ENCODE results near the gene TRMU. TPM values are rescaled to one million over a fixed set of nuclear protein-coding genes. Genes with fewer than 3 reads are reported as not detected.

TRMU gene
- total RNA-seq, 1 donor from 2014 or later, result 19.8 TPM

DNA sequence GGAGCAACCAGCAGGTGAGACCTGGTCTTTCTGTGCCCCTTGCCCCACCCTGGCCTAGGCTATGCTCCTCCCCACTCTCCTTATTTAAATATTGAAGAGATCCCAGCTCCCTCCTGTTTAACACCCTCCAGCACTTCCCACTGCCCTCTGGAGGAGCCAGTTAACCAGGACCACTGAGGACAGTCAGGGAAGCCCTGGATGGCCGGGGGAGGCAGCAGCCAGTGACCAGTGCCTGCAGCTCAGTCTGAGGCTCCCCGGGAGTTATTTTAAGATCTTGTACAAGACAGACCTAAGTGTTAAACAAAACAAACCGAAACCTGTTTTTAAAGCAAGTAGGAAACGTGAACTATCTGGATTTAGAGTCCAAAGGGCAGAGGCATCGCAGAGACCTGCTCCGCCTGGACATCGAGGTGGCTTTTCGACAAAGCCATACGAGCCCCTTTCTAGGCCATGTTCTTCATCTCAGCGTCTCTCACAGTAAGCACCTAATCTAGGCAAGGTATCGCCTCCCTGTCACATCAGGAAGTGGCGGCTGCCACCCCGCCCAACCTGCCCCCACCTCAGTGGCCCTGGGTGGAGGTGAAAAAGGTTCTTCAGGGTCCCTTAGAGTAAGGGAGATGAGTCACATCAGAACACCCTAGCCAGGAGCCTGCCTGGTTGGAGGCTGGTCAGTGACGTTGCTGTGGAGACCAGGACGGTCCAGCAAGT lies 35.2 kb downstream of the TRMU start:
- no peak for ATAC-seq

DNA sequence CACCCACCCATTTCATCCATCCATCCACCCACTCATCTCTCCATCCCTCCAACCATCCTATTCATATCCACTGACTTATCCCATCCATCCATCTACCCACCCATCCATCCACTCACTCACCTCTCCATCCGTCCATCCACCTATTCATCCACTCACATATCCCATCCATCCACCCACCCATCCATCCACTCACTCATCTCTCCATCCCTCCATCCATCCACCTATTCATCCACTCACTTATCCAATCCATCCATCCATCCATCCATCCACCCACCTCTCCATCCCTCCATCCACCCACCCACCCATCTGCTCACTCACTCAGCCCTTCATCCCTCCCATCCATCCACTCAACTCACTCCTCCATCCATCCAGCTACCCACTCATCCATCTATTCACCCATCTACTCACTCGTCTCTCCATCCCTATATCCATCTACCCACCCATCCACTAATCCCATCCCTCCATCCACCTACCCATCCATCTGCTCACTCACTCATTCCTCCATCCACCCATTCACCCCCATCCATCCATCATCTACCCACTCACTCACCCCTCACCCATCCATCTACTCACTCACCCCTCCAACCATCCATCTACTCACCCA lies 36.2 kb downstream of the TRMU start:
- ATAC-seq, result no peak

- ATAC-seq, result no peak
Observed at GRCh38 chr22:46372686-46373085, 37.2 kb downstream of the TRMU start.

- no peak for ATAC-seq
Observed at GRCh38 chr22:46373159-46373558, 37.6 kb downstream of the TRMU start.

- ATAC-seq, result no peak
Observed at GRCh38 chr22:46373921-46374662, 38.6 kb downstream of the TRMU start.

- peak; percentile 90 for ATAC-seq
Observed at GRCh38 chr22:46374663-46375474, 39.4 kb downstream of the TRMU start.

- ATAC-seq, result no peak
Observed at GRCh38 chr22:46376111-46376510, 40.6 kb downstream of the TRMU start.

DNA sequence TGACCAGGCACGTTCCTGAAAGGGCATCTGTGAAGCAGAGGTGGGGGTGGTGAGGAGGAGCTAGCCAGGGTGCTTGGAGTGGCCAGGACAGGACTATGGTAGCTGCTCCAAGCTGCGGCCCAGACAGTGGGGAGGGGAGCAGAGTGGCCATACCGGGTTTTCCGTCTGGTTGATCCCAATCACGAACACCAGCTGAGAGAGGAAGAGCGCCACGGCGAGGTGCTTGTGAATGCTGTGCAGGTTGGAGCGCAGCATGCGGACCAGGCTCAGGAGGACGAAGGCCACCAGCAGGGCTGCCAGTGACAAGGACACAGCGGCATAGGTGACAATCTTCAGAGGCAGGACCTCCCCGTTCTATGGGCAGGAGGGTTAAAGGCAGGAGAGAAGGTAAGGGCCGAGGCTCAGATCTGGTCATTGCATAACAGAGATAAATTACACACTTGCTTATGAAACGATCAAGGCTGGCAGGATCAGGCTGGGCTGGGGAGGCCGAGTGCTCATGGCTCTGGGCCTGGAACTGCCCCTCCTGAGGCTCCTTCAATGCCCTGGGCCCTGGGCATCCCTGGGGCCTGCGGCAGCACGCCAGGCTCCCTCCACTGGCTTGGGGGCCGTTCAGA lies 41.5 kb downstream of the TRMU start:
- no peak for ATAC-seq

DNA sequence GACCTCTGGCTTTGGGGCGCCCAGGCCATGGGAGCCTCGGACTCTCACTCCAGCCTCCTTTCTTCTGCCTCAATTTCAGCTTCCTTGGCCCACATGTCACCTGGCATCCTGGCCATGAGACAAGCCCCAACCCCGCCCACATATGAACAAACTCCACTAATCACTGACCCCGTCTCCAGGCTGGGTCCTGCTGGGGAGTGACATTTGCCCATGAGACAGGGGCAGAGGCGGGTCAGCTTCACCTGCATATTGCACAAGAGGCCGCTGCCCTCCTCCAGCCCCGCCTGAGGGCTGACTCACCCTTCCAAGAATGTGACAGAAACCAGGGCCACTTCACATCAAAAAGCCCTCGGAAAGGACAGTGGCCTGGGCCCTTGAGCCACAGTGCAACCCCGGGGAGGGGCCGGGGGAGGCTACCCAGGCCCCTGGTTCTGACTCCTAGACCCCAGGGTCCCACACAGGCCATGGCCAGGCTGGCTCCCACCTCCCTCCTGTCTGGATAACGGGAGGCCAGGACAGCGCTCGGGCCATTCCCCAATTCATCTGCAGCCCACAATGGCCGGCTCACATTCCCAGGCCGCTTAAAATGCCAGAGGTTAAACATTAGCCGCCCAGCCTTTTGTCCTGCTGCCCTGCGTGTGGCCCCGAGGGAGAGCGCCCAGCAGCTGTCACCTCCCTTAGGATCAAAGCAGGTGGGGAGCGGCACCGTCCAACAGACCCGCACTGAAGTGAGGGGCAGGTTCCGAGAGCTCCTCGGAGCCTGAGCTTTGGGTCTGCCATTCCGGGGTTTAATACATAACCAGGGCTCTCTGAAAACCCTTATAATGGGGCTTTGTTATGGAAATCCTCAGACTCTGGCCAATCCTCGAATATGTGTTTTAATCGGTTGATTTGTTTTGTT lies 42.3 kb downstream of the TRMU start:
- ATAC-seq, result peak; percentile 69

- ATAC-seq, result no peak
Observed at GRCh38 chr22:46378426-46379065, 43.0 kb downstream of the TRMU start.

GRCh38 chr22:46379066-46379930 lies 43.8 kb downstream of the TRMU start:
- no peak for ATAC-seq

DNA sequence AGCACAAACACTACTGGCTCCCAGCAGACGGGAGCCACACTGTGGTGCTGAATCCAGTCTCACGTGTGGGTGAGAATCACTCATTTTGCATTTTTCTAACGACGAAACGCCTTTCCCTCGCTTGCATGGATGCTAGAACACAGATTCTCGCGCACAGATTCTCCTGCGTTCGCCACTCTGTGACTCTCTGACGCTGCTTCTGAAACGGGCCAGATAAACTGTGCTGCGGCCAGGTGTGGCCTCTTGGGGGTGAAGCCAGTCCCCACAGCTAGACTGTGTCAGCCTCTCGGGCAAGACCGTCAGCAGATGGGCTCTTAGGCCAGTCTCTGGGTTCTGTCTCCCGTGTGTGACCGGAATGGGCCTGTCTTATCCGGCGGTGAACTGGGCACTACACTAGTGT lies 44.6 kb downstream of the TRMU start:
- no peak for ATAC-seq

- ATAC-seq, result no peak
Observed at GRCh38 chr22:46380581-46380980, 45.1 kb downstream of the TRMU start.

- peak; percentile 6 for ATAC-seq
Observed at GRCh38 chr22:46381142-46381541, 45.6 kb downstream of the TRMU start.

DNA sequence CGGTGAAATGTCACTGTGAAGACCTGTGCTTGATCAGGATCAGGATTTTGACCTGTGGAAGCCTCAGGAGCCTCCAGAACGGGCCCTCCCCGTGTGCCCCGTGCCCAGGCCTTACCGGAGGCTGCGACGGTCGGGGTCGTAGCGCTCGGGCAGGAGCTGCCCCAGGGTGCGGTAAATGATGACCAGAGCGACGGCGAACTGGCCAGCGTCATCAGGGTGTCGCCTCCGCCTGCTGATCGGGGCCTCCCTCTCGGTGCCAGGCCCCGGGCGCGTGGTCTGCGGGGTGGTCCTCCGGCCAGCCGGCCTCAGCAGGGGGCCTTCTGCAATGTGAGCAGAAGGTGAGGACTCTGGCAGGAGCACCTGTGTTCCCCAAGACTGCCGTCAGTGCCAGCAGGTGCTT lies 46.2 kb downstream of the TRMU start:
- ATAC-seq, result no peak

DNA sequence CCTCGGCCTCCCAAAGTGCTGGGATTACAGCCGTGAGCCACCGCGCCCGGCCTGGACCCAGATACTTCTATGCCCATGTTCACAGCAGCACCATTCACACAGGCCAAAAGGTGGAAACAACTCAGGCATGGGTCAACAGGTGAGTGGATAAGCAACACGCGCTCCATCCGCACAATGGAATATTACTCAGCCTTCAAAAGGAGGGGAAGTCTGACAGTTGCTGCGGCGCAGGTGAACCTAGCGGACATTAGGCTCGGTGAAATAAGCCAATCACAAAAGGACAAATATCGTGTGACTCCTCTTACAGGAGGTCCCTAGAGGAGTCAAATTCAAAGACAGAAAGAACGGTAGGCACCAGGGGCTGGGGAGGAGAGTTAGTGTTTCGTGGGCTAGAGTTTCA lies 47.0 kb downstream of the TRMU start:
- ATAC-seq, result no peak

- peak; percentile 6 for ATAC-seq
Observed at GRCh38 chr22:46386312-46386711, 50.8 kb downstream of the TRMU start.

DNA sequence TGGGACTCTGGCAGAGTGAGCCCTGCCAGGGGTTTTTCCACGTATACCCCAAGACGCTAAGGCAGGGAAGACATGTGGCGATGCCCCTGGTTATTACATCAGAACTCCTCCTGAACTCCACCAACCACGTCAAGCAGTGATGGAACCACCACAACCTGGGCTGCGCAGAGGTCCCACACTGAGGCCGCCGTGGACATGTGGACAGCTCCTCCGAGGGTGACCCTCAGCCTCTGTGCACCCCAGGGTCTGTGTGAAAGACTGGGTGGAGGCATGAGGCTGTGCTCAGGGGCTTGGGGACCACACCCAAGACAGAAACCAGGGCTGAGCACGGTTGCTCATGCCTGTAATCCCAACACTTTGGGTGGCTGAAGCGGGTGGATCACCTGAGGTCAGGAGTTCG lies 52.2 kb downstream of the TRMU start:
- no peak for ATAC-seq

- no peak for ATAC-seq
Observed at GRCh38 chr22:46388647-46389046, 53.1 kb downstream of the TRMU start.

- ATAC-seq, result no peak
Observed at GRCh38 chr22:46389081-46389480, 53.6 kb downstream of the TRMU start.
